ENCODE measurements around the gene PMS1.

DNA sequence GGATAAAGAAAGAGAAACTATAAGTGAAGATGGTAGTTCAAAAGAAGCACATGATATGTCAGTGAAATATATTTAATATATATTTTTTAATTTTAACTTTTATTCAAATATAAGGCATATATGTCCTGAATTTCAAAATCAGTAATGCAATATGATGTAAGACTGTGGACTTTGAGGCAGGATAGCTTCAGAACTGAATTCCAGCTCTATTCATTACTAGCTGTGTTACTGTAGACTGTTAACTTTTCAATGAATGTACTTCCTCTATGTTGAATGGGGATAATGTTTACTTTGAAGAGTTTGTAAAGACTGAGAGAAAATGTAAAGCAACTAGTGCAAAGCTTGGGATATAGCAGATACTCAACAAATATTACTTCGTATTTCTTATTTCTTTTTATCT is 112.6 kb downstream of the PMS1 start:
- TF ChIP-seq, protein P1, sequence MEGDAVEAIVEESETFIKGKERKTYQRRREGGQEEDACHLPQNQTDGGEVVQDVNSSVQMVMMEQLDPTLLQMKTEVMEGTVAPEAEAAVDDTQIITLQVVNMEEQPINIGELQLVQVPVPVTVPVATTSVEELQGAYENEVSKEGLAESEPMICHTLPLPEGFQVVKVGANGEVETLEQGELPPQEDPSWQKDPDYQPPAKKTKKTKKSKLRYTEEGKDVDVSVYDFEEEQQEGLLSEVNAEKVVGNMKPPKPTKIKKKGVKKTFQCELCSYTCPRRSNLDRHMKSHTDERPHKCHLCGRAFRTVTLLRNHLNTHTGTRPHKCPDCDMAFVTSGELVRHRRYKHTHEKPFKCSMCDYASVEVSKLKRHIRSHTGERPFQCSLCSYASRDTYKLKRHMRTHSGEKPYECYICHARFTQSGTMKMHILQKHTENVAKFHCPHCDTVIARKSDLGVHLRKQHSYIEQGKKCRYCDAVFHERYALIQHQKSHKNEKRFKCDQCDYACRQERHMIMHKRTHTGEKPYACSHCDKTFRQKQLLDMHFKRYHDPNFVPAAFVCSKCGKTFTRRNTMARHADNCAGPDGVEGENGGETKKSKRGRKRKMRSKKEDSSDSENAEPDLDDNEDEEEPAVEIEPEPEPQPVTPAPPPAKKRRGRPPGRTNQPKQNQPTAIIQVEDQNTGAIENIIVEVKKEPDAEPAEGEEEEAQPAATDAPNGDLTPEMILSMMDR (IDR thresholded peaks at IDR 0.05 in 2 of 3, conservative IDR thresholded peaks at IDR 0.05 in 1 of 3; ENCODE audit: insufficient read depth in 2 of 3, low read depth in 1 of 3, low read length in 3 of 3), result no peak
- no peak for TF ChIP-seq JUND (IDR thresholded peaks at IDR 0.05; ENCODE audit: borderline replicate concordance, low read depth, low read length)
- TF ChIP-seq JUND (tag; IDR thresholded peaks at IDR 0.05; ENCODE audit: borderline replicate concordance, low read depth, low read length), result no peak
- no peak for TF ChIP-seq ZNF586 (CRISPR knock-in tag; conservative IDR thresholded peaks at IDR 0.05)
- TF ChIP-seq, protein P2, sequence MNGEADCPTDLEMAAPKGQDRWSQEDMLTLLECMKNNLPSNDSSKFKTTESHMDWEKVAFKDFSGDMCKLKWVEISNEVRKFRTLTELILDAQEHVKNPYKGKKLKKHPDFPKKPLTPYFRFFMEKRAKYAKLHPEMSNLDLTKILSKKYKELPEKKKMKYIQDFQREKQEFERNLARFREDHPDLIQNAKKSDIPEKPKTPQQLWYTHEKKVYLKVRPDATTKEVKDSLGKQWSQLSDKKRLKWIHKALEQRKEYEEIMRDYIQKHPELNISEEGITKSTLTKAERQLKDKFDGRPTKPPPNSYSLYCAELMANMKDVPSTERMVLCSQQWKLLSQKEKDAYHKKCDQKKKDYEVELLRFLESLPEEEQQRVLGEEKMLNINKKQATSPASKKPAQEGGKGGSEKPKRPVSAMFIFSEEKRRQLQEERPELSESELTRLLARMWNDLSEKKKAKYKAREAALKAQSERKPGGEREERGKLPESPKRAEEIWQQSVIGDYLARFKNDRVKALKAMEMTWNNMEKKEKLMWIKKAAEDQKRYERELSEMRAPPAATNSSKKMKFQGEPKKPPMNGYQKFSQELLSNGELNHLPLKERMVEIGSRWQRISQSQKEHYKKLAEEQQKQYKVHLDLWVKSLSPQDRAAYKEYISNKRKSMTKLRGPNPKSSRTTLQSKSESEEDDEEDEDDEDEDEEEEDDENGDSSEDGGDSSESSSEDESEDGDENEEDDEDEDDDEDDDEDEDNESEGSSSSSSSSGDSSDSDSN (IDR thresholded peaks at IDR 0.05; ENCODE audit: borderline replicate concordance in 1 of 2, low read depth in 2 of 2, low read length in 2 of 2), result no peak
- TF ChIP-seq ZNF3 (CRISPR knock-in tag; IDR thresholded peaks at IDR 0.05), result no peak
- no peak for TF ChIP-seq BCLAF1 (IDR thresholded peaks at IDR 0.05; ENCODE audit: borderline replicate concordance in 1 of 2, control insufficient read depth in 1 of 2, low read depth in 2 of 2, low read length in 1 of 2)
- TF ChIP-seq CTBP1 (IDR thresholded peaks at IDR 0.05; ENCODE audit: borderline replicate concordance), result no peak
- no peak for TF ChIP-seq PTBP1 (IDR thresholded peaks at IDR 0.05; ENCODE audit: low read depth, low read length)
- TF ChIP-seq MEIS2 (IDR thresholded peaks at IDR 0.05; ENCODE audit: partially characterized antibody), result no peak
- no peak for TF ChIP-seq KLF16 (IDR thresholded peaks at IDR 0.05)
- no peak for TF ChIP-seq ZNF232 (CRISPR knock-in tag; IDR thresholded peaks at IDR 0.05)
- no peak for TF ChIP-seq KHSRP (IDR thresholded peaks at IDR 0.05)
- no peak for TF ChIP-seq PRDM10 (IDR thresholded peaks at IDR 0.05; ENCODE audit: partially characterized antibody)
